HEK293 (cell line): ENCODE measurements around the gene ZHX3.

ENCODE experiments used
- CTCF ChIP-seq: fragments of 450-650 bp; formaldehyde crosslinking; IDR thresholded peaks from 2 replicates; pipeline ENCODE4 v1.5.1; 2016; ENCODE audit warnings: missing biosample characterization, missing genetic modification characterization
- HOXA7 ChIP-seq: sonication (generic); formaldehyde crosslinking; IDR thresholded peaks from 2 replicates; pipeline ENCODE4 v1.8.1; 2022; ENCODE audit warnings: missing genetic modification reagents, borderline replicate concordance
- MEIS1 ChIP-seq: sonication (generic); formaldehyde crosslinking; IDR thresholded peaks from 2 replicates; pipeline ENCODE4 v1.8.1; 2022; ENCODE audit warnings: missing genetic modification reagents, mild to moderate bottlenecking, borderline replicate concordance
- REST ChIP-seq: fragments of 450-650 bp; formaldehyde crosslinking; IDR thresholded peaks from 2 replicates; pipeline ENCODE4 v1.5.1; 2016; ENCODE audit warnings: missing biosample characterization, missing genetic modification characterization
- ZNF174 ChIP-seq: fragments of 450-650 bp; formaldehyde crosslinking; IDR thresholded peaks from 2 replicates; pipeline ENCODE4 v1.5.0; 2017; ENCODE audit warnings: missing biosample characterization, mild to moderate bottlenecking, missing genetic modification characterization

DNA sequence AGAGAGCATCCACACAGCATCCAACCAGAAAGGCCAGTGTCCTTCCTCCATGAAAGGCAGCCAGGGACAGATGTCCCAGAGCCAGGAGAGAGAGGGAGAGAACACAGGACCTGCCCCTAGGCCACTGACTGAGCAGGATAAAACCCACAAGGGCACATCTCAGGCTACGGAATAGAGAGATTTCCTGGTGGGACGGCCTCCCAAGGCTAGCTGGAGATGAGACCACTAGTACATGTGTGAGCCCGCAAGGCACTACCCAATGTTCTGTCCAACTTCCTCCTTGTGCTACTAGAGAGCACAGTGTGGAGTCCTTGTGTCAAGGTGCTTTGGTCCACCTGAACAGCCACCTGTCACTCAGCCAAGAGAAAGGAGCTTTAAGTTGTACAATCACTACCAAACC is 136.0 kb downstream of the ZHX3 start:
- TF ChIP-seq CTCF (tag by site-specific recombination): no peak
- TF ChIP-seq ZNF174 (tag by site-specific recombination): no peak
- no peak for TF ChIP-seq HOXA7 (CRISPR knock-in tag)
- no peak for TF ChIP-seq MEIS1 (CRISPR knock-in tag)
- TF ChIP-seq REST (tag by site-specific recombination): no peak
